GM21825 (cell line): Measurements from ENCODE around the gene RAB3A.

Experiments
- ATAC-seq: cut with Tn5 transposase; IDR thresholded peaks from one replicate; pipeline ENCODE4 v1.9.1; 2021; ENCODE audit warnings: mild to moderate bottlenecking, moderate library complexity; ENCODE audit not compliant: unreplicated experiment

RAB3A gene

GRCh38 chr19:18202397-18202777, 1.5 kb downstream of the RAB3A start:
- ATAC-seq, result no peak

GRCh38 chr19:18198374-18198773, 5.5 kb downstream of the RAB3A start:
- no peak for ATAC-seq

- ATAC-seq, result no peak
Observed at GRCh38 chr19:18197941-18198340, 5.9 kb downstream of the RAB3A start.

GRCh38 chr19:18197306-18197705, 6.5 kb downstream of the RAB3A start:
- no peak for ATAC-seq

GRCh38 chr19:18196511-18196845, 7.4 kb downstream of the RAB3A start:
- no peak for ATAC-seq

GRCh38 chr19:18194554-18195238, 9.1 kb downstream of the RAB3A start:
- ATAC-seq, result no peak

GRCh38 chr19:18194181-18194530, 9.7 kb downstream of the RAB3A start:
- ATAC-seq, result no peak

GRCh38 chr19:18193388-18194180, 10.3 kb downstream of the RAB3A start:
- ATAC-seq, result no peak

- peak; percentile 80 for ATAC-seq
Observed at GRCh38 chr19:18192673-18193387, 11.0 kb downstream of the RAB3A start, which contains the start of gene MPV17L2. Gene MPV17L2, plus strand, starts transcription at chr19:18193218. Its CDS starts 64 bp downstream, at chr19:18193282.

- no peak for ATAC-seq
Observed at GRCh38 chr19:18191640-18192062, 12.2 kb downstream of the RAB3A start.

- no peak for ATAC-seq
Observed at GRCh38 chr19:18190278-18190677, 13.6 kb downstream of the RAB3A start.

GRCh38 chr19:18185538-18185937, 18.3 kb downstream of the RAB3A start:
- ATAC-seq, result no peak

GRCh38 chr19:18183529-18183928, 20.3 kb downstream of the RAB3A start:
- ATAC-seq, result no peak

GRCh38 chr19:18179957-18180356, 23.9 kb downstream of the RAB3A start:
- no peak for ATAC-seq

GRCh38 chr19:18176367-18177310, 27.2 kb downstream of the RAB3A start:
- no peak for ATAC-seq

- ATAC-seq, result no peak
Observed at GRCh38 chr19:18174983-18175382, 28.9 kb downstream of the RAB3A start.

- peak; percentile 45 for ATAC-seq
Observed at GRCh38 chr19:18173572-18174288, 30.1 kb downstream of the RAB3A start, which contains the start of gene IFI30. Gene IFI30, plus strand, starts transcription at chr19:18173813. Its CDS starts 29 bp downstream, at chr19:18173842.

GRCh38 chr19:18173054-18173571, 30.7 kb downstream of the RAB3A start:
- peak; percentile 3 for ATAC-seq

- no peak for ATAC-seq
Observed at GRCh38 chr19:18172331-18173053, 31.4 kb downstream of the RAB3A start.
